ENCODE results near the gene MDM1.

DNA sequence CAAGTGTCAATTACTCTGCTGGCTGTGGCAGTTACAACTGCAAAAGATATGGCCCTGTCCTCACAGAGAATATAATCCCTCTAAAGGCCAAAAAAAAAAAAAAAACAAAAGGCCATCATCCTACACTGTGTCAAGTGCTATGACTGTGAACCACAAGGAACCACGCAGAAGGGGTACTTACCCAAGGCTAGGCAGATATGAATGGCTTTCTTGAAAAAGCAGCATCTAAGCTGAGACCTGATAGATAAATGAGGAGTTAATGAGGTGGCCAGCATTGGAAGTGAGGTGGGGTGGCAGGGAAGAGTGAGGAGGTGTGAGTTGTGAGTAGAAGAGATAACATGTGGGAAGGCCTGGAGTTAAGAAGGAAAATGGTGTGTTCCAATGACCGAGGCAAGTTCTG, 62.4 kb downstream of the MDM1 start:
- TF ChIP-seq CTCF (conservative IDR thresholded peaks at IDR 0.05; ENCODE audit: low read length) (no peak), EZH2phosphoT487 (IDR thresholded peaks at IDR 0.05; ENCODE audit: borderline replicate concordance) (no peak)
